ENCODE results near the gene RAP2A.

RAP2A gene

DNA sequence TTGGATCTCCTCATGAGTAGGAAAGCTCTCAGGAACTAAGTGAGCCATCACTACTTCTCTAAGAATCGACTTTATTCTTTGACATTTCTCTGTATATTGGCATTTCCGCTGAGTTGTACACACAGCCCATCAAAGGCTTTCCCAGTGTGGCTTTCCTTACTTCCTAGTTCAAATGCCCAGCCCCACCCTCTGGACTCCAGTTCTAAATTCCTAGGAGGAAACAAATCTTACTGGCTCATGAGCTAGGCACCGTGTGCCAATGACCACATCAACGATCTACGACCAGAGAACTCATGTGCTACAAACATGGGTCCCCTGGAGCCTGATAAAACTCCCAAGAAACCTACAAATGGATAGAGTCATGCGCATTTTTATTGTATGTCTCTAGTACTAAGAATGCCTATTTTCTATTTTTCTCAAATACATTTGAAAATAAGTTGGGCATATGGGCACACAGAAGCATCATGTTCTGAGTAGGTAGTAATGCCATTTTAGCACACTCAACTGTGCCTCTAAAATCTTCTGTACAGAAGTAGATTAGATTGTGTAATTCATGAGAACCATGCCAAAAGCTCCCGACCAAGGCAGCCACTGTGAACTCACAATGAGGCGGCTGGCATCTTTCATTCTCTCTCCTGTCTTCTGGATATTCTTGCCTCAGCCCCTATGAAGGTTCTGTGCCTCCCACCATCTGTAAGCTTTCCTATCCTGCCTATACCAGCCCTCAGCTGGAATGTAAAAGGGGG, 10.5 kb upstream of the RAP2A start:
- DNase-seq = no peak

DNA sequence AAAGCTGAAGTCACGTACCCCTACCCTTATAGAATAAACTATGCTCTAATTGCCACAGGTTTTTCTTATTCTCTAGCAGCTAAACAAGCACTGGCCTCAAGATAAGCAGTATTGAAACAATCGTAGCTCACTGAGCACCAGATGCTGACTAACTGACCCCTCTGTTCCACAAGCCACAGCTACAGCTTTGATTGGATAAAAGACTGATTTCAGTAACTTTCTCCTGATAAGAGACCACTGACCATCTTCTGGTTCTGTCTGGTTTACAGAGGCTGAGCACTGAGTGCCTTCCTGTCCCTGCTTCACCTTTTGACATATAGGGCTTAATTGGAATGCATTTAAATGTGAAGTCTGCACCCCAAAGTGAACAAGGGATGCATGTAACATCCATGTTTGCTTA, 8.4 kb upstream of the RAP2A start:
- no peak for DNase-seq

DNA sequence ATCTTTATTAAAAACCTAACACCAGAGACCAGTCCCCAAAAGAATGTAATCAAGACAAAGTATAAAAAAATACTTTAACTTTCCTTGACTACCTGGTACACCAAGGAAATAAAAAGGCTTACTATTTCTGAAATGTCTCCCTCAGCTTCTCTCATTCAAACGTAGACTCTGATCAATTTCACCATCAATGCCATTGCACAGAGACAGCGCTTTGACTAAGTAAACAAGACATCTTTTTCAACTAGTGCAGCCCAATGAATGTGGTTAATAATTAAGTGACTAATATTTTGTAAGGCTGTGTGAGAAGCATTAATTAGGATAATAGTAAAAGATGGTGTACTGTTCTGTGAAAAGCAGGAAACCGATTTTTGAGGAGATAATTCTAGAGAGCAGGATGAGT, 7.3 kb upstream of the RAP2A start:
- DNase-seq = no peak

- no peak for DNase-seq
These were observed 4.3 kb upstream of the RAP2A start for GRCh38 chr13:97429681-97430081.

GRCh38 chr13:97430296-97430695, 3.7 kb upstream of the RAP2A start:
- no peak for DNase-seq

- DNase-seq = no peak
These were observed 2.7 kb upstream of the RAP2A start for GRCh38 chr13:97431171-97431764.

DNA sequence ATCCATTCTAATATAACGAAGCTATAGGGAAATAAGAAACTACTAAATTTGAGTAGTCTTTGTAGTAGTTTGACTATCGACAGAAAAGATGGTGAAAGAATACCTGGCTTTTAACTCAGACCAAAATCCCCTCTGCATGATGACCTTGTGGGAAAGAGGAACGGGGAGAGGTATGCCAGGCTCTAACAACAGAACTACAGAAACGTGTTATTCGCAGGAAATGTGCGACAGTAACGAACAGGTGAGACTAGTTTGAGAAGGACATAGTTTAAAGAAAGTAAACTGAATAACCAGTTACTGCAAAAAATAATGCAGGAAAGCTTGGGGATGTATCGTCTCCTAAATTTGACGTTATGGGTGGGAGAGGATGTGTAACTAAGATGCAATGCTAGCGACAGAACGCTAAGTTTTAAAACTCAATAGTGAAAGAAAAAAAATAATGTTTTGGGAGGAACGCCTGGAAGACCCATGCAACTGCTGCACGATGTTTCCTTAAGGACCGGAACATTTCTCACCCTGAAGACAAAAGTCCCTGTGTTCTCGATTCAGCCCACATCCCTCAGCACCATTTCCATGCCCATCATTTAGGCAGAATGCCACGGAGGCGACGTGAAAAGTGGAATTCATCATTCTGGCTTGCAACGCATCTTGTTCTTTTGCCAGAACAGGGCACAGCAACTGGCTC, 1.6 kb upstream of the RAP2A start:
- no peak for DNase-seq

DNA sequence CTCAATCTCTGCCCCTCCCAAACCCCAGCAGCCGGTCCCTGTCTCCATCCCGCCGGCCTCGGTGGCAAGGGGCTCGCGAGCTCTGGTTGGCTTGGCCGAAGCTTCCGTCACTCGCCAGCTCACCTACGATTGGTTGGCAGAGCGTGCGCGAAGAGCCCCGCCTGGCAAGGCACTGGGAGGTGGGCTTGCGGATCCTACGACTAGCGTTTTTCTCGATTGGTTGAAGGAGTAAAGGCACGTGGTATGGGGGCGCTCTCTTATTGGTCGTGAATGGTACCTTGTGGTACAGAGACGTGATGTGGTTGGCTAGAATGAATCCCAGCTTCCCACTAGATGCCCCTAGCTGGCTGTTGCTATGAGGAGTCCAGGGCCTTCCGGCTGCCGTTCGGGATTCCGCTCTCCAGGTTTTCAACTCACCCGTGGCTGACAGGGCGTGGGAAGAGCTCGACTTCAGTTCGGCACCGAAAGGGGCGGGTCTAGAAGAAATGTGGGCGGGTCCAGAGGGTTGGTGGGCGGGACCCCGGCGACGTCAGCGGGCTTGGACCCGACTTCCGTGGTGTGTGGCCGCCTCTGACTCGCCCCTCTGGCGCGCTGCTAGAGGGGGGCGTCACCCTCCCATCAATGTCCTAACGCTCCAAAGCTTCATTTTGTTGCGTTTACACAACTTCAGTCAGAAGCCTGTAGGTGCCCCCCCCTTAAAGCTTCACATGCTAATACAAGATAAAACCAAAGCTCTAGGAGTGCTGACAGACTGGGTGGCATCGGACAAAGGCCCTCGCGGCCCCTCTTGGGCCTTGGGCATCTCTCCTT, 847 bp upstream of the RAP2A start:
- peak; percentile 98 for DNase-seq

DNA sequence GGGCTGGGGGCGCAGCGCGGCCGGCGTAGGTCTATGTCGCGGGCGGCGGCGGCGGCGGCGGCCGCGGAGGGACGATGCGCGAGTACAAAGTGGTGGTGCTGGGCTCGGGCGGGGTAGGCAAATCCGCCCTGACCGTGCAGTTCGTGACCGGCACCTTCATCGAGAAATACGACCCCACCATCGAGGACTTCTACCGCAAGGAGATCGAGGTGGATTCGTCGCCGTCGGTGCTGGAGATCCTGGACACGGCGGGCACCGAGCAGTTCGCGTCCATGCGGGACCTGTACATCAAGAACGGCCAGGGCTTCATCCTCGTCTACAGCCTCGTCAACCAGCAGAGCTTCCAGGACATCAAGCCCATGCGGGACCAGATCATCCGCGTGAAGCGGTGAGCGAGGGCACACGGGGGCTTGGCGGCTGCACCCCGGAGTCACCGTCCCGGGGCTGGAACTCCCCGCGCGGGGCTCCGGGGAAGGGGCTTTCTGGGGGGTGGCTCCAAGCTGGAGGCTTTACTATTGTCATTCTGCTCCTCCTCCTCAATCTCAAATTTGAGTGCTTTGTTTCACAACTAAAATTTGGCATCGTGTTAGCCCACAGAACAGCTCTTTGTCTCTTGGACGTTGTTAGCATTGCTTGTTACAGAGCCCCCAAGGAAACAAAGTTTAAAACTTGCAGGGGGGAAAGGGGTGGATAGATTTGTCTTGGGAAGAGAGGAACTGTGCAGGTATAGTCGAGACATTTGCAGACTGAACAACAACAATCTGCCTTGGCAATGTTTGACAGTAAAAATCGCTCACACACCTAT, 630 bp downstream of the RAP2A start:
- DNase-seq = peak; percentile 38

GRCh38 chr13:97435323-97435722, 1.4 kb downstream of the RAP2A start:
- DNase-seq = no peak

DNA sequence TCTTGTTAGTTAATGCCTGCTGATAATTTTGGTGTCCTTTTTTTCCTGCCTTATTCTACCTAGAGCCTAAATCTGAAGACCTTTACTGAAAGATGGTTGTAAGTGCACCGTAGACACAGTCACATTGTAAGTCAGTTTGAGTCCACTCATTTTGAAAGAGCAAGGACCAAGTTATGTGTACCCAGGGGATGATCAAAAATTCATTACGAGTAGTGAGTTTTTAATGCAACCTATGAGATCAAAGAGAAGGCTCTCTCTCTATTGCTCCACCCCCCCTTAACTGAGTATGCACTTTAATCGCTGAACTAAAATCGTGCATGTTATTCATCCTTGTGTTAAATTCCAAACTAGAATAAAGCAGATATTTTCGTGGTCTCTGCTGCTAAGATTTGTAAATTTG, 1.8 kb downstream of the RAP2A start:
- DNase-seq = no peak

DNA sequence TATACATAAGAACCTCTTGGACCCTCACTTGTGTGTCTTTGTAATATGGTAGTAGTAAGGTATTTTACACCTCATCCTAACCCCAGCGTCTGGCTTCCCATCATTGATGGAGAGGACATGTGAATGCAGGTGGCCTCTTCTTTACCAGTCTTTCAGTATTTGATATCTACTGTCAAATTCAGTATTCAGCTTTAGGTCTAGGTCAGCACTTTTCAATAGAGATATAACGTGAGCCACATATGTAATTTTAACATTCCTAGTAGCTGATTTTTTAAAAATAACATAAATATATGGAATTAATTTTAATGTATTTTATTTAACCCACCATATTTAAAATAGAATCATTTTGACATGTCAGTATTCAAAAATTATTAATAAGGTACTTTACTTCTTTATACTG, 2.9 kb downstream of the RAP2A start:
- DNase-seq = no peak

- DNase-seq = no peak
These were observed 3.8 kb downstream of the RAP2A start for GRCh38 chr13:97437729-97438128.

DNA sequence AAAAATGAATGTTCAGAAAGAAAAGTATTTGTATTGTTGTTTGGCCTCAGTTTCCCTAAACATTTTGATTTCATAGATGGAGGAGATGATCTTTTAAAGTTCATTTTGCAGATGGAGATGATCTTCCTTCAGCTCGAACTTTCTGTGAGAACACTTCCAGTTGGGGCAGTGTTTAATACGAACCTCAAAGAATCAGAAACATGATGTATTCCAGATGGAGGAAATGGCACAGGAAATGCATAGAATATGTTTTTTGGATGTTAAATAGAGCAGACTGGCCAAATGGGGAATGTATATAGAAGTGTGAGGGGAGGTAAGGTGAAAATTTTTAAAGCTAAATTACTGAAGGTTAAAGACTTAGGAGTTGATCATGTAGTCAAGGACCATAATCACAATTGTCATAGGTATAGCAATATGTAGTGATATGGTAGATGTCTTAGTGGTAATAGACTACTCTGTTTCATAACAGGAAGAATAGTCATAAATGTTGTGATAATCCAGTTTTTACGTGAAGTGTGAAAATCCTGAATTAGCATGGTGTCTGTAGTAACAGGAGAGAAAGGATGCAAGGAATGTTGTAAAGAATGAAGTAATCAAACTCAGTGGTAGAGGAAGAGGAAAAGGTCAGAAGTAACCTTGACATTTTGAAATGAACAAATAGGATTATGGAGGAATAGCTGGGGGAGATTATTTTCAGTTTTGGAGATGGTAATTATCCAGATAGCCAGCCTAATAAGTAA, 5.1 kb downstream of the RAP2A start:
- no peak for DNase-seq

GRCh38 chr13:97440598-97441170, 6.7 kb downstream of the RAP2A start:
- no peak for DNase-seq

- no peak for DNase-seq
These were observed 7.4 kb downstream of the RAP2A start for GRCh38 chr13:97441368-97441767.

DNA sequence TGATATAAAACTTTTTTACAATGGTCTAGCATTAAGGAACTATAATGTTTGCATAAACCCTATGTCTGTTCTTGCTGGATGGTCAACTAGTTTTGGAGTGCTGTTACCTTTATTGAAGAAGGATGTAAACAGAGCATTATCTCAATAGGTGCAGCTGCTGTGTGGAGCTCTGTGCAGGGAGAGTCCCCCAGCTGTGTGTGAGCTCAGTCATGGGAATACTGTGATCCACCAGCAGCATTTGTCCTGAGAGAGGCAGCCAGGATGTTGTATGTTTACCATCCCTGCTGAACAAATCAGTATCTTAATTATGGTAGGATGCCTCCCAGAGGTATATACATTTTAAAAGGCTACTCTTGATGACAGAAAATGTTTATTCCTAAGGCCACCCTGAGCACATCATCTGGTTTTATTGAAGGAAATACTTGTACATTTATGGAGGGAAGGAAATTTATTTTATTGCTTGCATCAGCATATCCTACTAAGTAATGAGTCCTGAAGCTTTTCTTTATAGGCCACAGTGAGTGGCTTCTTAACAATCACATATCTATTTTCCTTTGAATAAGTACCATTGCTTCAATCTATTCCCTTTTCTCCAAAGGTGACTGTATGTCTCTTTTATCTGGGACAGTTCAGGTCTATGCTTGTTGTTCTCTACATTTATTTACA, 11.7 kb downstream of the RAP2A start:
- DNase-seq = no peak

- DNase-seq = no peak
These were observed 12.5 kb downstream of the RAP2A start for GRCh38 chr13:97446448-97446847.

- no peak for DNase-seq
These were observed 14.7 kb downstream of the RAP2A start for GRCh38 chr13:97448503-97449251.

DNA sequence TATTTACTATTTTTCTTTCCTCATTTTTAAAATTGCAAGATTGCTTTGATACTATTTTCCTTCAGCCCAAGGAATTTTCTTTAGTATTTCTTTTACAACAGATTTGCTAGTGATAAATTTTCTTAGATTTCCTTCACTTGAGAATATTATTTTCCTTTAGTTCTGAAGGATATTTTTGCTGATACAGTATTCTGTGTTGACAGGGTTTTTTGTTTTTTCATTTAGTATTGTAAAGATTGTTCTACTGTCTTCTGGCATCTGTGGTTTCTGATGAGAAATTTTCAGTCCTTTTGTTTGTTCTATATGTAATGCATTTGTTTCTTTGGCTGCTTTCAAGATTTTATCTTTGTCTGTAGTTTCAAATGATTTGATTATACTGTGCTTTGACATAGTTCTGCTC, 20.7 kb downstream of the RAP2A start:
- DNase-seq = no peak

All from stimulated activated CD4-positive, alpha-beta T cell treated with anti-CD3 and anti-CD28 coated beads, Interleukin-1b, Interleukin-23, amount 100 ng/mL, for 48 hours (primary cell).